Neural cell (in vitro differentiated cells): ENCODE results near the gene POLD4.

Source experiments
- CTCF ChIP-seq: fragments of 450-650 bp; IDR thresholded peaks from 2 replicates; pipeline ENCODE4 v1.5.1; 2014; ENCODE audit warnings: antibody characterized with exemption, mild to moderate bottlenecking, moderate library complexity; ENCODE audit not compliant: poor library complexity, severe bottlenecking
- EP300 ChIP-seq: fragments of 450-650 bp; conservative IDR thresholded peaks from 2 replicates; pipeline ENCODE4 v1.6.1; 2014; ENCODE audit warnings: antibody characterized with exemption, mild to moderate bottlenecking, moderate library complexity; ENCODE audit not compliant: poor library complexity, severe bottlenecking
- EZH2 ChIP-seq: fragments of 200-600, 300-800 bp; shearing (Covaris generic), sonication (generic); IDR thresholded peaks from 2 replicates; pipeline ENCODE4 v1.6.1; 2014; ENCODE audit warnings: antibody characterized with exemption, low read length, borderline replicate concordance, mild to moderate bottlenecking; ENCODE audit not compliant: insufficient read depth, poor library complexity, severe bottlenecking
- RAD21 ChIP-seq: fragments of 450-650 bp; conservative IDR thresholded peaks from 2 replicates; pipeline ENCODE4 v1.6.1; 2014; ENCODE audit warnings: antibody characterized with exemption, mild to moderate bottlenecking, moderate library complexity
- REST ChIP-seq: IDR thresholded peaks from 2 replicates; pipeline ENCODE4 v1.6.1; 2012; ENCODE audit warnings: borderline replicate concordance
- SMC3 ChIP-seq: fragments of 450-650 bp; conservative IDR thresholded peaks from 2 replicates; pipeline ENCODE4 v1.6.1; 2014; ENCODE audit warnings: antibody characterized with exemption, mild to moderate bottlenecking, moderate library complexity; ENCODE audit not compliant: poor library complexity
- TAF1 ChIP-seq: IDR thresholded peaks from 2 replicates; pipeline ENCODE4 v1.6.1; 2012; ENCODE audit warnings: low read depth

- TF ChIP-seq CTCF: no peak
- no peak for TF ChIP-seq REST
- no peak for TF ChIP-seq EZH2
- no peak for TF ChIP-seq TAF1
- no peak for TF ChIP-seq SMC3
- TF ChIP-seq EP300: no peak
- TF ChIP-seq RAD21: no peak
Measured at GRCh38 chr11:67397986-67398660, 44.8 kb upstream of the POLD4 start.
